ENCODE data around the gene EHD3.

EHD3 gene

DNA sequence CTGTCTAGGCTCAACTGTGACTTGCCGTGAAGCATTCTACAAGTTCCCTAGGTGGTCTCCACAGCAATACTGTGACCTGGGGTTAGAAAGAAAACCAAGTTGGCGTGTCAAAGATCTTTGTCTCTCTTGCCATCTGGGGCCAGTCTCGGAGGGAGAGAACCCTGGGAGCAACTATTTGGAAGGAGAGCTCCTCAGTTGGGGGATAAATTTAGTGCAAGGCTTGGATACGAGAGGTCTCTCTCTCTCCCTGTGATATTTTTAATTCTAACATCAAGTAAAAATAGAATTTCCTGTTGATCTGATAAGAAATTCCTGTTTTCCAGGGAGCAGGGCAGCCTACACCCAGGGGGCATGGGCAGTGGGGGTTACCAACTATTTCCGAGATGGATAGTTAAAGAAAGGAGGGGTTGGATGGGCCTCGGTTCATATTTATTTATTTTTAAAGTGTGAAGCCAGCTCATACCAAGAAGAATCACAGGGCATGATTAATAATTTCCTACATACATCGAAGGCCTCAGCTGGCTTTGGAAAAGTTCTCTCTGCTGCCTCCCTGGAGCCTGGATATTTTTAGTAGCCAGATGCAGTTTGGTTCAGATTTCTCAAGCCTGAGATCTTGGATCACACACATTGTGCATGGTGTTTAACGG is 62.8 kb downstream of the EHD3 start:
- no peak for DNase-seq

- no peak for DNase-seq
Measured at GRCh38 chr2:31297751-31298150, 63.8 kb downstream of the EHD3 start.

- no peak for DNase-seq
Measured at GRCh38 chr2:31299547-31299946, 65.6 kb downstream of the EHD3 start.

DNA sequence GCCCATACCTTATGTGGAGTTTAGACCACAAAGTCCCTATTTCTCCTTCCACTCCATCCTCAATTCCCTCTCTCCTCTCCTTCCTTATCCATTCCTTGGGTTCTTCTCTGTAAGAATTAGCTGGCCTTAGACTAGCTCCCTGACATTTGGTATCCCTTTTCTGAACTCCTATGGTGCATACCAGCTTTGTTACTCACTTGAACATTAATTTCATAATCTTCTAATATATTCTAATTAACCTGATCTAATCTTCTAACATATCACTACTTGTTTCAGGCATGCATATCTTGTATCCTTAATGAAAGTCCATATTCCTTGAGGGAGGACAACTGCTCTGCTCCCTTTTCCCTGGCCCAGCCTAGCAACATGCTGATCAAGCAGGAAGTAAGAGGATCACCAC is 66.4 kb downstream of the EHD3 start:
- DNase-seq = no peak

DNA sequence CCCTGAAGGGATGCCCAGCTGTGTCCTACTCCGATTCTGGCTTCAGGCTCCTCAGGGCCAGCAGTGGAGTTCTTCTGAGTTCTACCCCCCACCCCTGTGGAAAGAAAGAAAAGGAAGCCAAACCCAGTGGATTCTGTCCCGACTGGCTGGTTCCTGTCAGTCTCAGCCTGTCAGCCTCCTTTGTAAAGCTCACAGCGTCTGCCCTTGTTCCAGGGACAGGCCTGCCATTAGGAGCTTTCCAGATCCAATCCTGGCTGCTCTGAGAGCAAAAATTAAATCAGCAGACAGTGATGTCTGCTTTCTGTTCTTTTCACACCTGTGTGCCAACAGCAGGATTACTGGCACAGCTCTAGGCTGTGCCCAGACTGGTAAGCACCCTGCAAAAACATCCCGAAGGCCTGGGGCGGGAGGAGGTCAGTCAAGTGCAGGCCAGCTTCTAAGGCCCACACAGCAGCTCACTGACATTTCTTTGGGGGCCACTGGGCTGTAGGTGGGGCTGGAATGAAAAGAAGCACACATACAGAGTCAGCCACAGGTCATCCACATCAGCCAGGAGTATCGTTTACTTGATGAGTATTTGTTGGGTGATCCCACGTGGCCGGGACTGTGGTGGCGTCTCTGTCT is 69.1 kb downstream of the EHD3 start:
- no peak for DNase-seq

GRCh38 chr2:31304816-31305215 is 70.9 kb downstream of the EHD3 start:
- no peak for DNase-seq

DNA sequence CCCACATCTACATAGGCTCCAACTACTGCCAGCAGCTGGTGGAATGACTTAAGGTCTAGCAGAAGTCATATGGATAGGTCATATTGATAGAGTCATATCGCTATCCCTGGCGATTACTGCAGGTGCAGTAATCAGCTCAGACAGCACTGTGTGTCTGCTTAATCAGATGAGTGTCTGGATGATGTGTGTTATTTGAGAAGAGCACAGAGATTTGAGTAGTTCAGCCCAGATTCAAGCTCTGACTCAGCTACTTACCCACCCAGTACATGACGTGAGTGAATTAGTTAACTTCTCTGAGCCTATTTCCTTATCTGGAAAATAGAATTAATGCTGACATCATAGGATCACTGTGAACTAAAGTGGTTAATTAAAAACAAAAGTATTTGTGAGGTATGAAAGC is 78.9 kb downstream of the EHD3 start:
- no peak for DNase-seq

DNA sequence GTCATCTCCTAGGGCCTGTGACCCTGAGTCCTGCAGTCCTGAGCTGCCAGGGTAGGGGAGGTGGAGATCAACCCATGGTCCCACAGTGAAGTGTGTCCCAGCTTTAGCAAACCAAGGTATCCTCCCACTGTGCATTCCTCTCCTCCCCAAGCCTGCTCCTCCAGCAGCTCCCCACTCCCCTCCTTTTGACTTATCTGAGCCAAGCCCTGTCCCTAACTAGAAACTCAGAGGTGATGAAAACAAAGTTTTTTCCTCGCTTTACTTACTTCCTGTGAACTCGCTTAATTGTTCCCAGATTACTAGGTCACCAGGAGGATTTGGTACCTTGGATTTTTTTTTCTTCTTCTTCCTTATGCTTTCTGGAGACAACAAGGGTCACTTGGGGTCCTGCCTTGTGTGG is 80.8 kb downstream of the EHD3 start:
- no peak for DNase-seq

GRCh38 chr2:31317396-31317795 is 83.4 kb downstream of the EHD3 start:
- no peak for DNase-seq

- DNase-seq = peak; percentile 36
Measured at GRCh38 chr2:31318361-31319336, 84.7 kb downstream of the EHD3 start.
